Transverse colon (tissue), 4 donors: ENCODE measurements around the gene WDR19. TPM values are rescaled to one million over a fixed set of nuclear protein-coding genes. Genes with fewer than 3 reads are reported as not detected.
"Not testable (repeated sequence)": the region's sequence is repeated elsewhere in the genome, so short reads cannot be mapped to it uniquely, and the experiment has no call there.

Experiments used
- DNase-seq: peaks from one replicate; pipeline ENCODE4 v3.0.0-alpha.2; 2019
- H3K27ac ChIP-seq, 4 donors: fragments of 200-600 bp; sonication (generic); 2 replicates each; pipeline ENCODE4 v1.5.1; 2016 to 2018; ENCODE audit warnings: inconsistent platforms in 4 of 4
- H3K27me3 ChIP-seq: fragments of 200-600 bp; sonication (generic); 2 replicates; pipeline ENCODE4 v1.5.1; 2017; ENCODE audit warnings: inconsistent platforms
- H3K36me3 ChIP-seq, 4 donors: fragments of 200-600 bp; sonication (generic); 2 replicates each; pipeline ENCODE4 v1.5.1; 2017 to 2019; ENCODE audit warnings: inconsistent platforms in 4 of 4
- H3K4me1 ChIP-seq, 4 donors: fragments of 200-600 bp; sonication (generic); 2 replicates each; pipeline ENCODE4 v1.5.1; 2017 to 2020; ENCODE audit warnings: inconsistent platforms in 4 of 4
- H3K4me3 ChIP-seq, 4 donors: fragments of 200-600 bp; sonication (generic); 1 replicate in 1 of 4; 2 replicates in 3 of 4; pipeline versions ENCODE4 v1.5.1 to v1.6.1; 2017 to 2019; ENCODE audit warnings: inconsistent platforms in 4 of 4
- H3K9me3 ChIP-seq, 2 donors: fragments of 200-600 bp; sonication (generic); 2 replicates each; pipeline ENCODE4 v1.5.1; 2017 to 2019; ENCODE audit warnings: inconsistent platforms in 2 of 2
- CTCF ChIP-seq, 5 experiments: fragments of 200-600 bp in 3 of 5; fragments of 450-650 bp in 2 of 5; sonication (generic) in 3 of 5; IDR thresholded peaks; 1 replicate in 2 of 5; 2 replicates in 3 of 5; pipeline ENCODE4 v1.5.1; 2016 to 2017; ENCODE audit warnings: antibody characterized with exemption in 5 of 5, inconsistent platforms in 3 of 5, mild to moderate bottlenecking in 2 of 5, moderate library complexity in 1 of 5
- EP300 ChIP-seq: sonication (generic); formaldehyde crosslinking; IDR thresholded peaks from one replicate; pipeline ENCODE4 v1.6.1; 2017; ENCODE audit warnings: antibody characterized with exemption, low read depth
- POLR2A ChIP-seq: fragments of 450-650 bp; IDR thresholded peaks from one replicate; pipeline ENCODE4 v1.6.1; 2016; ENCODE audit warnings: antibody characterized with exemption, mild to moderate bottlenecking, moderate library complexity
- POLR2AphosphoS5 ChIP-seq, 3 donors: sonication (generic); formaldehyde crosslinking; IDR thresholded peaks; one replicate each; pipeline ENCODE4 v1.6.1; 2016; ENCODE audit warnings: antibody characterized with exemption in 3 of 3
- WGBS, 2 donors: methylation state at CpG; one replicate each; pipeline ENCODE4 v1.1.5; 2018; ENCODE audit warnings: low coverage in 1 of 2; 5-methylcytosine and 5-hydroxymethylcytosine counted together
- in situ Hi-C, 4 donors: fragments of 200-750 bp; cut with MboI; loops; one replicate each; pipeline versions ENCODE4 v1.15.0 to v1.15.1; 2017; ENCODE audit warnings: low sequenced_read_pairs in 3 of 4, low pct_ligation_motif_present in 1 of 4, low pct_unique_long_range_greater_than_20kb in 1 of 4
- intact Hi-C: fragments of 100-400 bp; cut with DNase I; formaldehyde crosslinking; loops from one replicate; pipeline ENCODE4 v1.15.1; 2023; ENCODE audit warnings: low total_unique reads
- total RNA-seq, 4 donors: library from RNA; depleted of rRNA; stranded (reverse); fragments of >200 nt; gene quantifications; one replicate each; pipeline ENCODE4 v1.1.0, GENCODE V29; 2016

The WDR19 gene
- total RNA-seq = 10 to 100 TPM; 10.4 to 92.9 (median 36.4) TPM

- Histone ChIP-seq H3K4me3 (peak within 1 kb of the TSS; percentile 49 to 97 (median 82)), H3K9me3 (no peaks in the 10 kb centered on the region), H3K4me1 (peaks cover 0 to 16% (median 5%) of the 10 kb centered on the region in 4 donors), H3K27ac (peak within 1 kb of the TSS; percentile 71 to 87 (median 81)), H3K27me3 (no peaks in the 10 kb centered on the region), H3K36me3 (no peaks in the 10 kb centered on the region)
- DNase-seq = peak; percentile 99
- WGBS, 2 donors = 0% methylated on average over 5 to 46 of the region's 48 CpGs
- in situ Hi-C loops = no loop called here
- TF ChIP-seq CTCF (IDR thresholded peaks at IDR 0.05) (peak; percentile 33 to 77 (median 42)), POLR2A (no peak), EP300 (no peak), POLR2AphosphoS5 (IDR thresholded peaks at IDR 0.05) (peak in 2 of 3 donors; percentile 50 to 52)
- intact Hi-C loops = no loop called here
Observed at GRCh38 chr4:39181905-39182638, at the start of gene WDR19. WDR19 (plus strand) TSS chr4:39182529; CDS start chr4:39182558, 29 bp downstream.

- no peak for TF ChIP-seq EP300
- no peak for TF ChIP-seq CTCF (IDR thresholded peaks at IDR 0.05)
- no peak for TF ChIP-seq POLR2AphosphoS5 (IDR thresholded peaks at IDR 0.05)
- no peak for TF ChIP-seq POLR2A
- H3K4me1 ChIP-seq = peaks cover 0 to 6% (median 4%) of the 10 kb centered on the region in 4 donors
- no peaks in the 10 kb centered on the region for H3K36me3 ChIP-seq
- intact Hi-C loops (loop anchor here (2.0 to 10.0 kb wide), 2 partner anchors 231 to 369 kb away; no protein-coding TSS in a partner anchor), in situ Hi-C loops (loop anchor here in 3 of 4 donors (10.0 to 25.0 kb wide), 3 partner anchors 229 to 371 kb away; partner anchors contain the start of gene TLR10 (in 1 of the 3))
- no peak overlapping the region for H3K27ac ChIP-seq
- WGBS, 2 donors = 94 to 98% methylated on average over 3 of the region's 3 CpGs
- H3K9me3 ChIP-seq = no peaks in the 10 kb centered on the region
- H3K4me3 ChIP-seq = no peak overlapping the region
- no peak for DNase-seq
- H3K27me3 ChIP-seq = no peaks in the 10 kb centered on the region
Observed at GRCh38 chr4:39133623-39134022, 48.7 kb upstream of the WDR19 start.

GRCh38 chr4:39134683-39135306, 47.5 kb upstream of the WDR19 start:
- DNase-seq = no peak
- H3K27ac ChIP-seq = peak overlapping the region in 1 of 4 donors; percentile 34
- no peak overlapping the region for H3K4me3 ChIP-seq
- H3K36me3 ChIP-seq = no peaks in the 10 kb centered on the region
- TF ChIP-seq CTCF (IDR thresholded peaks at IDR 0.05) = no peak
- TF ChIP-seq POLR2A = no peak
- no peak for TF ChIP-seq EP300
- no peak for TF ChIP-seq POLR2AphosphoS5 (IDR thresholded peaks at IDR 0.05)
- intact Hi-C loops = loop anchor here (2.0 to 10.0 kb wide), 2 partner anchors 232 to 370 kb away; no protein-coding TSS in a partner anchor
- H3K9me3 ChIP-seq = no peaks in the 10 kb centered on the region
- H3K27me3 ChIP-seq = no peaks in the 10 kb centered on the region
- WGBS, 2 donors = 51 to 67% methylated on average over 1 to 2 of the region's 2 CpGs
- H3K4me1 ChIP-seq = peaks cover 0 to 6% (median 4%) of the 10 kb centered on the region in 4 donors
- in situ Hi-C loops = loop anchor here (5.0 to 25.0 kb wide), 5 partner anchors 230 to 372 kb away; partner anchors contain the start of gene TLR10 (in 1 of the 4)

GRCh38 chr4:39138227-39138626, 44.1 kb upstream of the WDR19 start:
- H3K27ac ChIP-seq, H3K4me1 ChIP-seq, H3K9me3 ChIP-seq, H3K27me3 ChIP-seq, H3K4me3 ChIP-seq, H3K36me3 ChIP-seq, DNase-seq: not testable (repeated sequence)
- WGBS, 2 donors = 84 to 96% methylated on average over 3 of the region's 3 CpGs
- in situ Hi-C loops (loop anchor here (5.0 to 25.0 kb wide), 5 partner anchors 233 to 376 kb away; partner anchors contain the start of gene TLR10 (in 1 of the 4)), intact Hi-C loops (loop anchor here (10.0 kb wide), 1 partner anchor 373 kb away; no protein-coding TSS in a partner anchor)
